Hippocampal formation (tissue), 2 donors: ENCODE measurements around the gene MMRN1.

Experiments
- DNase-seq, 2 donors: peaks; one replicate each; lab custom pipeline; 2025; lab: John Stamatoyannopoulos, UW

The MMRN1 gene

GRCh38 chr4:89906777-89907521 is 12.3 kb downstream of the MMRN1 start:
- DNase-seq: no peak

DNA sequence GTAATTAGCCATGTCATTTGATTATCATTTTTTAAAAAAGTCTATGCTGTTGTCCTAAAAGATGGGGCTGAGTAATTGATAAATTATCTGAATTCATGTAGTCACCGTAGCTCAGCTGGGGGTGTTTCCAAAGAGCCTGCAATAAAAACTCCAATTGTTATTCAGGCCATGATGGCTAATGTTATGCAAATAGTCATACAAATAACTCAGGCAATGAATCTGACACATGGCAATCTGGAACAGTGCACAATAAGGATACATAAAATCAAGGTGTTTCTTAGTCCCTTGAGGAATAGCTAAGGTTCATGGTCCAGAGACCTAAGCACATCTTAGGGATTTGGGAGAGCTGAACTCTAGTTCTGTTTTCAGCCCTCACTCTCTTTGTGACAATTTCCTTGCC is 15.2 kb downstream of the MMRN1 start:
- DNase-seq: no peak

DNA sequence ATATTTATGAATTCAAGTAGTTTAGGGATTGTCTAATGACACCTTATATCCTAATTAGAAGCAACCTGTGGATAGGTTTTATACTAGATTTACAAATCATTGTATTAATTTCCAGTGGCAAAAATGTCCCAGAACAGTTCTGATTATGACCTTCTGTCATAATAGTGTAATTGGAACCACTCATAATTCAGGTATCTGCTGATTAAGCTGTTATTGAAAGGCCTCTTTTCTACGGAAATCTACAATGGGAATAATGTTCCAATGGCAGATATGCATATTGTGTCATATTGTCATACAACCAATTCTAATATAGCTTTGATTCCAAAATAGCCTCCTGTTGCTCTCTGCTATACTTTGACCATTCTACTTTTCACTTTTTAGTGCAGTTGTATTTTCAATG is 19.0 kb downstream of the MMRN1 start:
- no peak for DNase-seq

GRCh38 chr4:89914609-89915550 is 20.2 kb downstream of the MMRN1 start:
- peak in 1 of 2 donors; percentile 30 for DNase-seq

DNA sequence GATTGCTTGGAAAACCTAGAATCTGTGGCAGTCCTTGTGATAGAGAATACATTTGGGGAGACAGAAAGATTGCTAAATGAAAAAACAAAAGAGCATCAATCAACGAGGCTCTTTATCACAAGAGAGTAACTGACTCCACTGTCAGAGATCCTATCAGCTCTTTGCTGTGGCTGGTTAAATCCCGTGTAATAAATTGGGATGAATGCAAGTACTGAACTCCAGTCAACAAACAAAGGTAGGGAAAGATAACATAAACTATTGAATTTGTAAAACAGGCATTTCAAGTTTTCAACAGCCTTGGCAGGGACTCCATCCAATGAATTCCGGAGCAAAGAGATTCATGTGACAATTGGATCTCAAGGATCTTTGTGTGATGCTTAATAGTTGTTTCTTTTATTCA is 21.3 kb downstream of the MMRN1 start:
- DNase-seq: no peak

DNA sequence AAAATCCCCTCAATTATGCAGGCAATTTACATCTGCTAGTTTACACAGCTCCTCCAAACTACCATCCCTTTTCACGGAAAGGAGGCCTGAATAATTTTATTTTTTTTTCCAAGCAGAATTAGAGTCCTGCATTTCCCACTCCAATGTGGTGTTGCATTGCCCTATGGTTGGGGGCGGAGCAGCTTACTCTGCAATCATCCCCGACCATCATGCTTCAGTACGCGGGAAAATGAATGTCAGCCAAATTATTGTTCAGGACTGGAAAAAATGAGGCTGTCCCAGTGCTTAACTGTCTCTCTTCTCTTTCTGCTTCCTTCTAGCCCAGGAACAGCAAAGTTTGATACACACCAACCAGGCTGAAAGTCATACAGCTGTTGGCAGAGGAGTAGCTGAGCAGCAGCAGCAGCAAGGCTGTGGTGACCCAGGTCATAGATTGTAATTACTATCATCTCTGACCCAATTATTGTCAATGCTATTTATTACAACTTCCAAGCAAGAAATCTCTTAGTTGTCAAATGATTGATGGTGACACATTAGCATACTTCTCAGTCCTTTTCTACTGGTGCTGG is 28.3 kb downstream of the MMRN1 start:
- DNase-seq: no peak

DNA sequence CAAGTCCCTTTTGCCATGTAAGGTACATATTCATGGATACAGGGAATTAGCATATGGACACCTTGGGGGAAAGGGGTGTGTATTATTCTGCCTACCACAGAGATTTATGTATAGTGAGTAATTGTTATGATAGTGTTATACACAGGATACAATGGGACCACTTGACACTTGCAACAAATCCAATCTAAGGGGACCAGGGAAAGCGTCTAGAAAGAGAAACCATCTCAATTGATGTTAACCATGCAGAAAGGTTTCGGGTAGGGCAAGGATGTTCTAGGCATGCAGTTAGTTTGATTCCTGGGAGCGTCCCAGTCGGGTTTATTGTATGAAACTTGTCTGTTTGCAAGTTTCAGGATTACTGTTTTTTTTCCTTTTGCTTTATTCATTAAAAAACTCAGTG is 34.2 kb downstream of the MMRN1 start:
- DNase-seq: no peak

DNA sequence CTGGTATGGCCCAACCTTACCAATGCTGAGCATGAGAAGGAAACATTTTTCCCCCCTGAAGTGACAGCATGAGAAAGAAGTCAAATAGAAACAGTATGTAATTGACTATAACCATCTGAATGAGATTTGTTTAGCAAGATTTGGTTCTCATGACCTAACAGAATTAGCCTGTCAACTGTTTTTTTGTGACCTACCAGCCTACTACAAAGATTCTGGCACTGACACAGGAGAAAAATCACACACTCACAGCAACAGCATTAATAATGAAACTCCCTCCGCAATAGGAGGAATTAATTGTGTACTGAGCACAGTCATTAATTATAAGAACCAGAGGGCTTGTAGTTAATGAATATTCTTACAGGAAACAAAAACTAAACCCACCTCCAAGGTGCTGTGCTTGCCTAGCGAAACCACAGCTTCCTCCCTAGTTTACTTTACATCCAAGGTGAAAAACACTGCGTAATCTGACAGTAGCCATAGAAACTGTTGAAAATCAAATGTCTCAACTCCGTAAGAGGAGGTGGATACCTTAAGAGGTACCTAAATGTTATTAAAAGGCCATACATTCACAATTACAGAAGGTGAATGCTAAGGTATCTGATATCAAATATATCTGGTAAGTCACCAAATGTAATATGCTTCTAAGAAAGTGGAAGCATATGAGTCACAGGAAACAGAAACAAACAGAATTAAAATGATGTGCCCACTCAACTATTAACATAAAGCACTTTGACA is 34.9 kb downstream of the MMRN1 start:
- no peak for DNase-seq

DNA sequence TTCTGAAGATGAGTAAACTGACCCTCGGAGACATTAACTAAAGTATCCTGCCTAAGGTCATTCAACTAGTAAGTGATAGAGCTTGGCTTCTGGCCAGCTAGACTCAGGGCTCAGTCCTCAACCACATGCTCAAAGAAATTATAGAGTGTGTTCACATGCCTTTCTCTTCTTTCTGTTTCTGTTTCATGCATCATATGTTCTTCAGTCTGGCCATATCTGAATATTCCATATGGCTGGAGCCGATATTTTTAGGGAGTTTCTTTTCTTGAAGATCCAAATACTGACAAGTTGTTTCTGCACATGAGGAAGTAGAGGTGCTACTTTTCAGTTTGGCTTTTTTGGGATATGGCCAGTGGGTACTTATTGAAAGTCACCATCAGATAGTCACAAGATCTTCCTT is 44.9 kb downstream of the MMRN1 start:
- no peak for DNase-seq

GRCh38 chr4:89939994-89940393 is 45.3 kb downstream of the MMRN1 start:
- no peak for DNase-seq

GRCh38 chr4:89942811-89943210 is 48.2 kb downstream of the MMRN1 start:
- no peak for DNase-seq

- DNase-seq: no peak
Observed at GRCh38 chr4:89949782-89950387, 55.2 kb downstream of the MMRN1 start.

GRCh38 chr4:89952458-89952857 is 57.8 kb downstream of the MMRN1 start:
- DNase-seq: no peak

DNA sequence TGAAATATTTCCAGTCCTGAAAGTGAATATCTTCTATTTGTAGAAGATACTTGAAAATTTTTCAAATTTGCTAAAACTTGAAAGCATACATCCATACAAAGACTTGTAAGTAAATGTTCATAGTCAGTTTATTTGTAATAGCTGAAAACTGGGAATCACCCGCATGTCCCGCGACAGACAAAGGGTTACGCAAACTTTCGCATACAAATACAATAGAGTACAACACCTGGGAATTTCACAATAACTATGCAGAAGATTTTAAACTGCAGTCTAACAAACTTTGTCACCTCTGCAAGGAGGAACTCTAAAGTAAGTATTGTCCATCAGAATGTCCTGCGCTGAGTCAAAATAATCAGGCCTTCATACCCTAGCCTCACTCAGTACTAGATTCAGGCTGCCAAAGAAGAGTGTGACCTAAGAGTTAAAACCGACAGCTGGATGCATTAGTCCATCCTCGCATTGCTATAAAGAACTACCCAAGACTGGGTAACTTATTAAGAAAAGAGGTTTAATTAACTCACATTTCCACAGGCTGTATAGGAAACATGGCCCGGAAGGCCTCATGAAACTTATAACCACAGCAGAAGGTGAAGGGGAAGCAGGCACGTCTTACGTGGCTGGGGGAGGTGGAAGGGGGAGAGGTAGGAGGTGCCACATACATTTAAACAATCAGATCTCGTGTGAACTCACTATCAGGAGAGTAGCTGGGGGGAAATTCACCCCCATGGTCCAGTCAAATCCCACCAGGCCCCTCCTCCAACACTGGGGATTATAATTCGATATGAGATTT is 60.4 kb downstream of the MMRN1 start:
- DNase-seq: no peak

DNA sequence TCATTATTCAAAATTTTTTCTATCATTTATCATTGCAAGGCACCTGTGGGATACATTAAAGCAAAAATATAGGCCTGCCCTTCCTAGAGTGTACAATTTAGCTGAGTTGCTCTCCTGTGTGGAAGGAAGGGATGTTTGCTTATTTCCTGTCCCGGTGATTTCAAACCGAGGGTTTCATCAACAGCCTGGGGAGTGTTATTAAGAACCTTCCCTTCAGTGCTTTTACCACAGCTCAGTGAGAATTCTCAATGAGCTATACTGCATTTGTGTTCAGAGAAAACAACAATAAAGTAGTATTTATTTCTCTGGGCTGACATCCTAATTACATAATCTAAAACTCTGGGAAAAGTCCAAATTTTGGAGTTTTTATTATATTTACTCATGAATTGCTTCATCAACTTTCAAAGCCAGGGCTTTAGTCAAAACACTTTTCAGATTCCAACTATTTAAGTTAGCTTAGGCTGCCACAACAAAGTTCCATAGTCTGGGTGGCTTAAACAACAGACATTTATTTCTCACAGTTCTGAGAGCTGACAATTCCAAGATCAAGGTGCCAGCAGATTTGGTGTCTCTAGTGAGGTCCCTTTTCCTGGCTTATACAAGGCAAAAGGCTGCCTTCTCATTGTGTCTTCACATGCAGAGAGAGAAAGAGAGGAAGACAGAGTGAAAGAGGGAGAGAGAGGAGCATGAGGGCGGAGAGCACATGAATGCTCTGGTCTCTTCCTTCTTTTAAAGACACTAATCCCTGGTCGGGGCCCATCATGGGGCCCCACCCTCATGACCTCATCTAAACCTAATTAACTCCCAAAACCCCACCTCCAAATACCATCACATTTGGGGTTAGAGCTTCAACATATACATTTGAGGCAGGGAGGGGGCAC is 62.6 kb downstream of the MMRN1 start:
- DNase-seq: no peak

GRCh38 chr4:89981789-89982334 is 87.2 kb downstream of the MMRN1 start:
- no peak for DNase-seq

DNA sequence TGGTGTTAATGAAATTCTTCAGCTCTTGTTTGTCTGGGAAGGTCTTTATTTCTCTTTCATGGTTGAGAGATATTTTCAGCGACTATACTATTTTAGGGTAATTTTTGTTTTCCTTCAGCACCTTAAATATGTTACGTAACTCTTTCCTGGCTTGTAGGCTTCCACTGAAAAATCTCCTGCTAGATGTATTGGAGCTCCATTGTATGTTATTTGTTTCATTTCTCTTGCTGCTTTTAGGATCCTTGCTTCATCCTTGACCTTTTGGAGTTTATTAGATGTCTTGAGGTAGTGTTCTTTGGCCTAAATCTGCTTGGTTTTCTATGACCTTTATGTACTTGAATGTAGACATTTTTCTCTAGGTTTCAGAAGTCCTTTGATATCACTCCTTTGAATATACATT is 93.6 kb downstream of the MMRN1 start:
- DNase-seq: no peak

DNA sequence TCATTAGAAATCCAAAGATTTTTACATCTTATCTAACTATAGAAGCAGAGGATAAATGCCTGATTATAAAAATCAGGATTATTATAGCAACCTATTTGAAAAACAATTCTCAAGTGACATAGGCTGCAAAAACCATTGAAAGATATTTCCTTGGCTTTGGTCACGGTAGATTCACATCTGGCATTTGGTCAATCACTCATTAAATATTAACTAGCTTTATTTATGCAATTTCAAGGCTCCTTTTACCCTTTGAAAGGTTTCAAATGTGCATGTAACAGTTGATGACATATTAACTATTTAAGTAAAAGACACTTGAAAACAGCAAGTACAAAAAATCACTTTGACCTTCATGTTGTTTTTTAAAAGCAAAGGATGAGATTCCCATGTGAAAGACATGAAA is 98.1 kb downstream of the MMRN1 start:
- DNase-seq: no peak

GRCh38 chr4:89994176-89994873 is 99.7 kb downstream of the MMRN1 start:
- no peak for DNase-seq
